K562 (cell line): ENCODE measurements around the gene MAP3K14. TPM values are rescaled to one million over a fixed set of nuclear protein-coding genes. Genes with fewer than 3 reads are reported as not detected.

Source experiments
- ATAC-seq: fragments of 200-7000 bp; cut with Tn5 transposase; 3 replicates; pipeline ENCODE4 v1.9.1; 2020; ENCODE audit warnings: moderate library complexity
- BruUV-seq: library from RNA; stranded (reverse); fragments of 400-500 nt; replicated peaks from 2 replicates; lab custom pipeline; 2021; lab: Mats Ljungman, UMichigan
- CTCF ChIA-PET: fragments of 300-600 bp; formaldehyde crosslinking; extraction: SDS; loops from one replicate; lab custom pipeline; 2021; ENCODE audit warnings: low intra/inter-chr PET ratio; lab: Yijun Ruan, JAX
- POLR2A ChIA-PET: fragments of 300-600, 350-650 bp; sonication (Branson Sonifier 250); formaldehyde crosslinking; extraction: SDS; loops from one replicate; lab custom pipeline; 2021; ENCODE audit warnings: antibody characterized with exemption, inconsistent platforms; lab: Yijun Ruan, JAX
- DNase-seq, 4 experiments: peaks; one replicate each; pipeline versions ENCODE4 v3.0.0 to v3.0.0-alpha.2; 2011 to 2018; ENCODE audit warnings: low spot score in 3 of 4, mixed read lengths in 3 of 4; ENCODE audit errors: extremely low read depth in 1 of 4
- FAIRE-seq: peaks from 2 replicates; lab custom pipeline; 2011; peaks lifted over from hg19 to GRCh38; lab: Jason Lieb, UNC
- H2AFZ ChIP-seq: 2 replicates; pipeline ENCODE4 v1.6.0; 2011; ENCODE audit warnings: low read depth, low read length, control low read depth, inconsistent platforms
- H3K27ac ChIP-seq: fragments of 200-600 bp; 3 replicates; pipeline ENCODE4 v1.8.0; 2011; ENCODE audit warnings: low read depth, mild to moderate bottlenecking, control low read depth, inconsistent platforms, low read length, moderate library complexity, mixed read lengths; ENCODE audit errors: extremely low read depth
- H3K27me3 ChIP-seq, 2 experiments: fragments of 300-600 bp in 1 of 2; 2 replicates in 1 of 2; 3 replicates in 1 of 2; pipeline versions ENCODE4 v1.6.0 to v1.8.0; 2011; ENCODE audit warnings: inconsistent platforms in 2 of 2, low read length in 2 of 2, mild to moderate bottlenecking in 1 of 2, mixed read lengths in 1 of 2, moderate library complexity in 1 of 2; ENCODE audit not compliant: control insufficient read depth in 2 of 2, insufficient read depth in 2 of 2
- H3K36me3 ChIP-seq: fragments of 300-600 bp; 3 replicates; pipeline ENCODE4 v1.8.0; 2011; ENCODE audit warnings: mild to moderate bottlenecking, low read length, inconsistent platforms; ENCODE audit not compliant: control insufficient read depth, insufficient read depth
- H3K4me1 ChIP-seq, 2 experiments: fragments of 200-600 bp in 1 of 2; replicated peaks in 1 of 2; 2 replicates in 1 of 2; 3 replicates in 1 of 2; pipeline versions ENCODE4 v1.5.1 to v1.8.0; 2011; ENCODE audit warnings: inconsistent platforms in 2 of 2, low read length in 2 of 2, mild to moderate bottlenecking in 1 of 2, mixed read lengths in 1 of 2, moderate library complexity in 1 of 2; ENCODE audit not compliant: control insufficient read depth in 2 of 2, insufficient read depth in 2 of 2
- H3K4me2 ChIP-seq: 2 replicates; pipeline ENCODE4 v1.6.1; 2011; ENCODE audit warnings: low read length, control low read depth, inconsistent platforms, mixed read lengths; ENCODE audit not compliant: insufficient read depth
- H3K4me3 ChIP-seq: fragments of 200-600 bp; sonication (generic), shearing (Covaris generic); 2 replicates; pipeline ENCODE4 v1.5.1; 2016; ENCODE audit warnings: control low read depth, inconsistent platforms
- H3K79me2 ChIP-seq: fragments of 200-600 bp; 3 replicates; pipeline ENCODE4 v1.8.0; 2011; ENCODE audit warnings: low read length, inconsistent platforms; ENCODE audit not compliant: control insufficient read depth, insufficient read depth
- H3K9ac ChIP-seq, 2 experiments: 2 replicates each; pipeline versions ENCODE4 v1.6.0 to v1.6.1; 2011; ENCODE audit warnings: low read depth in 2 of 2, low read length in 2 of 2, control low read depth in 1 of 2, inconsistent platforms in 1 of 2, mild to moderate bottlenecking in 1 of 2, mixed read lengths in 1 of 2; ENCODE audit not compliant: insufficient read depth in 1 of 2
- H3K9me1 ChIP-seq: one replicate; pipeline ENCODE4 v1.6.0; 2011; ENCODE audit warnings: inconsistent platforms, mild to moderate bottlenecking, low read length, moderate library complexity; ENCODE audit not compliant: control insufficient read depth, insufficient read depth
- H3K9me3 ChIP-seq: replicated peaks from 2 replicates; pipeline ENCODE4 v1.5.1; 2011; ENCODE audit warnings: low read depth, low read length, inconsistent platforms; ENCODE audit not compliant: control insufficient read depth, insufficient read depth
- H4K20me1 ChIP-seq: replicated peaks from 2 replicates; pipeline ENCODE4 v1.6.1; 2011; ENCODE audit warnings: low read length, inconsistent platforms, mixed read lengths; ENCODE audit not compliant: control insufficient read depth, insufficient read depth
- E2F8 ChIP-seq: fragments of 450-650 bp; IDR thresholded peaks from 2 replicates; pipeline ENCODE4 v1.7.1; 2018; ENCODE audit warnings: mild to moderate bottlenecking, low read depth; ENCODE audit not compliant: partially characterized antibody
- EP300 ChIP-seq: IDR thresholded peaks from 2 replicates; pipeline ENCODE4 v1.6.1; 2012; ENCODE audit warnings: low read length, improper control_type of control experiment
- GABPB1 ChIP-seq: sonication (generic); formaldehyde crosslinking; IDR thresholded peaks from 2 replicates; pipeline ENCODE4 v1.8.0; 2022; ENCODE audit warnings: mild to moderate bottlenecking, missing genetic modification reagents
- GATAD2A ChIP-seq: fragments of 450-650 bp; IDR thresholded peaks from 2 replicates; pipeline ENCODE4 v1.6.1; 2017
- HDAC8 ChIP-seq: fragments of 450-650 bp; IDR thresholded peaks from 2 replicates; pipeline ENCODE4 v1.6.1; 2016; ENCODE audit warnings: mild to moderate bottlenecking, missing genetic modification characterization, moderate library complexity, missing compliant biosample characterization
- MAFK ChIP-seq: IDR thresholded peaks from 2 replicates; pipeline ENCODE4 v1.6.1; 2011; ENCODE audit warnings: low read length, improper control_type of control experiment
- MXI1 ChIP-seq: IDR thresholded peaks from 2 replicates; pipeline ENCODE4 v1.6.1; 2011; ENCODE audit warnings: low read depth, mild to moderate bottlenecking, improper control_type of control experiment, low read length
- SNIP1 ChIP-seq: fragments of 450-650 bp; IDR thresholded peaks from 2 replicates; pipeline ENCODE4 v1.7.1; 2017; ENCODE audit warnings: low read depth, mild to moderate bottlenecking
- SRF ChIP-seq, 2 experiments: fragments of 250-450, 450-650 bp in 1 of 2; sonication (Bioruptor Pico) in 1 of 2; sonication (generic) in 1 of 2; formaldehyde crosslinking; IDR thresholded peaks; 2 replicates each; pipeline versions ENCODE4 v1.5.0 to v1.5.1; 2020 to 2022; ENCODE audit warnings: mild to moderate bottlenecking in 1 of 2, missing genetic modification reagents in 1 of 2
- U2AF1 ChIP-seq: fragments of 200-400 bp; formaldehyde crosslinking; optimal IDR thresholded peaks from 2 replicates; pipeline ENCODE3; 2017; ENCODE audit warnings: mild to moderate bottlenecking, low read depth, low read length, moderate library complexity
- ZBTB1 ChIP-seq: sonication (generic); formaldehyde crosslinking; IDR thresholded peaks from 2 replicates; pipeline ENCODE4 v1.8.1; 2023; ENCODE audit warnings: missing genetic modification reagents, low read depth, mild to moderate bottlenecking, borderline replicate concordance
- ZNF184 ChIP-seq: sonication (generic); formaldehyde crosslinking; IDR thresholded peaks from 2 replicates; pipeline ENCODE4 v1.5.0; 2020; ENCODE audit warnings: missing genetic modification reagents
- ZNF24 ChIP-seq: fragments of 450-650 bp; IDR thresholded peaks from 2 replicates; pipeline ENCODE4 v1.6.1; 2016
- ZNF274 ChIP-seq: IDR thresholded peaks from 2 replicates; pipeline ENCODE4 v1.6.1; 2011; ENCODE audit warnings: low read depth, mild to moderate bottlenecking, low read length, moderate library complexity, borderline replicate concordance
- ZNF766 ChIP-seq: fragments of 200-800 bp; sonication (Bioruptor generic); conservative IDR thresholded peaks from 2 replicates; pipeline ENCODE4 v1.6.1; 2016; ENCODE audit warnings: missing genetic modification characterization, missing compliant biosample characterization
- WGBS: fragments of 100-300 bp; shearing (Covaris generic); methylation state at CpG from one replicate; pipeline ENCODE4 v1.1.6; 2016; ENCODE audit warnings: low coverage, mixed read lengths; ENCODE audit not compliant: insufficient coverage; ENCODE audit errors: missing lambda C conversion rate; 5-methylcytosine and 5-hydroxymethylcytosine counted together
- in situ Hi-C: fragments of 300-500 bp; cut with MboI; formaldehyde crosslinking; loops from 4 replicates; pipeline ENCODE4 v1.15.0; 2018; ENCODE audit warnings: inconsistent platforms, mixed read lengths
- intact Hi-C: fragments of 100-400 bp; cut with micrococcal nuclease; formaldehyde crosslinking; loops from 2 replicates; pipeline ENCODE4 v1.14.2; 2022
- polyA plus RNA-seq, 8 experiments: library from polyadenylated mRNA; depleted of rRNA in 4 of 8; stranded (reverse) in 5 of 8; unstranded in 3 of 8; fragments of >200 nt; fragmentation: Nextera tagmentation in 2 of 8; fragmentation: Illumina TruSeq in 1 of 8; extraction: Ambion mirVana in 2 of 8; extraction: Trizol in 1 of 8; gene quantifications; 2 replicates each; pipeline versions ENCODE4 v1.2.1 to v1.2.3, GENCODE V29; 2011 to 2014; ENCODE audit warnings: inconsistent platforms in 1 of 8, missing spikeins in 1 of 8
- total RNA-seq, 7 experiments: library from RNA; depleted of rRNA in 6 of 7; stranded (reverse); fragments of >200 nt in 6 of 7; fragmentation: Illumina TruSeq in 2 of 7; extraction: Trizol in 2 of 7; gene quantifications; 2 replicates each; pipeline versions ENCODE4 v1.2.1 to v1.2.3, GENCODE V29; 2011 to 2021; ENCODE audit warnings: low replicate concordance in 1 of 7
- TF ChIP-seq, protein P1 (sequence below): sonication (generic); formaldehyde crosslinking; IDR thresholded peaks from 2 replicates; pipeline ENCODE4 v1.8.0; 2023; ENCODE audit warnings: mild to moderate bottlenecking, missing genetic modification reagents

The MAP3K14 gene
- total and polyA plus RNA-seq, 9 of the 15 experiments (the other 6 are each of a cell fraction or from before 2014, with no cell fraction given): 0.45 to 8.7 (median 3.2) TPM

DNA sequence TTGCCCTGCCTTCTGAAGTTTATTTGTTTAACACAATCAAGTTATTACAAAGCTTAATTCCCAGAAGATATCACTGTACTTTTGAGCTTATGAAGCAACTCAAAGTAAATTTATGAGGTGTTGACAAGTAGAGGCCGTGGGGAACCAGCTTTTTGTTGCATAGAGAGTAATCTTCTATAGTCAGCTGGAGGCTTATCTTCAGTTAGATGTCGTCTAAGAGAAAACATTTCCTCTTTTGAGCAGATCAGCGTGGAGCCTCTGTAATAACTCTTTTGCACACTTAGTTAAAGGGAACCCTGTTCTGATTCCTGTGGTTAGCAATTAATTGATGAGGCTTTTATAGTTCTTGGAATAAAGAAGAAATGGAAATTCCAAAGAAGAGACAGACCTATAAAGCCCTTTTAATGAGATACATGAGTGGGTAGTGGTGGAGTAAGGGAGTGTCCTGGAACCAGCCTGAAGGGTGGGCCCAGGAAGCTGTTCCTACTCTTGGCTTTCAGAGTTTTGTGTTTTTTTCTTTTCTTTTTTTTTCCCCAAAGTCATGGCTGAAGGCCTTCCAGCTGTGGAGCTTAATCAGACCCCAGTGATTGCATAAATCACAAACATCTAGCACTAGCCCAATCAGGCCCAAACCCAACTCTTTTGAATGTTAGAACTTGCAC, 28.9 kb upstream of the MAP3K14 start:
- peak overlapping the region; percentile 38; the same call in 2 of the 3 replicates for H3K27ac ChIP-seq
- no peaks in the 10 kb centered on the region for H3K27me3 ChIP-seq
- DNase-seq (peak; percentile 48 to 93 (median 68)), FAIRE-seq (peak; percentile 91), ATAC-seq (peak; percentile 88)
- no peak overlapping the region for H3K4me3 ChIP-seq
- H3K9ac ChIP-seq: no peak overlapping the region
- no peaks in the 10 kb centered on the region for H4K20me1 ChIP-seq
- H3K36me3 ChIP-seq: no peaks in the 10 kb centered on the region
- H3K4me1 ChIP-seq: peaks cover 32 to 42% of the 10 kb centered on the region in 2 experiments
- H2AFZ ChIP-seq: no peak overlapping the region
- H3K9me1 ChIP-seq: no peaks in the 10 kb centered on the region
- in situ Hi-C loops (no loop called here), intact Hi-C loops (loop anchor here (1.0 kb wide), 1 partner anchor 38 kb away; no protein-coding TSS in a partner anchor)
- CTCF ChIA-PET: no interaction called here
- H3K9me3 ChIP-seq: no peaks in the 10 kb centered on the region
- POLR2A ChIA-PET: interaction anchor here (0.6 to 1.4 kb wide), 11 partner anchors 9 to 314 kb away, joined by 3 to 12 read pairs (median 3); partner anchors contain the start of gene MAP3K14
- no TSS peak for BruUV-seq
- H3K4me2 ChIP-seq: peak overlapping the region; percentile 40; the same call in 1 of the 2 replicates
- H3K79me2 ChIP-seq: no peaks in the 10 kb centered on the region
- 0% methylated on average over 3 of the region's 3 CpGs for WGBS
- TF ChIP-seq SNIP1: no peak
- peak; percentile 36; the same call in 1 of the 2 replicates for TF ChIP-seq MXI1
- TF ChIP-seq GATAD2A: peak; percentile 85; the same call in 1 of the 2 replicates
- no peak for TF ChIP-seq ZNF274
- peak; percentile 92 for TF ChIP-seq ZNF766 (CRISPR knock-in tag)
- TF ChIP-seq GABPB1: peak; percentile 56; the same call in 1 of the 2 replicates
- no peak for TF ChIP-seq ZBTB1 (CRISPR knock-in tag)
- TF ChIP-seq HDAC8: no peak
- no peak for TF ChIP-seq SRF (CRISPR knock-in tag; IDR thresholded peaks at IDR 0.05)
- TF ChIP-seq EP300: peak; percentile 99
- no peak for TF ChIP-seq ZNF184 (CRISPR knock-in tag)
- no peak for TF ChIP-seq MAFK
- peak; percentile 49 for TF ChIP-seq E2F8
- no peak for TF ChIP-seq U2AF1
- TF ChIP-seq ZNF24: no peak; the same call in 1 of the 2 replicates
- TF ChIP-seq, protein P1, sequence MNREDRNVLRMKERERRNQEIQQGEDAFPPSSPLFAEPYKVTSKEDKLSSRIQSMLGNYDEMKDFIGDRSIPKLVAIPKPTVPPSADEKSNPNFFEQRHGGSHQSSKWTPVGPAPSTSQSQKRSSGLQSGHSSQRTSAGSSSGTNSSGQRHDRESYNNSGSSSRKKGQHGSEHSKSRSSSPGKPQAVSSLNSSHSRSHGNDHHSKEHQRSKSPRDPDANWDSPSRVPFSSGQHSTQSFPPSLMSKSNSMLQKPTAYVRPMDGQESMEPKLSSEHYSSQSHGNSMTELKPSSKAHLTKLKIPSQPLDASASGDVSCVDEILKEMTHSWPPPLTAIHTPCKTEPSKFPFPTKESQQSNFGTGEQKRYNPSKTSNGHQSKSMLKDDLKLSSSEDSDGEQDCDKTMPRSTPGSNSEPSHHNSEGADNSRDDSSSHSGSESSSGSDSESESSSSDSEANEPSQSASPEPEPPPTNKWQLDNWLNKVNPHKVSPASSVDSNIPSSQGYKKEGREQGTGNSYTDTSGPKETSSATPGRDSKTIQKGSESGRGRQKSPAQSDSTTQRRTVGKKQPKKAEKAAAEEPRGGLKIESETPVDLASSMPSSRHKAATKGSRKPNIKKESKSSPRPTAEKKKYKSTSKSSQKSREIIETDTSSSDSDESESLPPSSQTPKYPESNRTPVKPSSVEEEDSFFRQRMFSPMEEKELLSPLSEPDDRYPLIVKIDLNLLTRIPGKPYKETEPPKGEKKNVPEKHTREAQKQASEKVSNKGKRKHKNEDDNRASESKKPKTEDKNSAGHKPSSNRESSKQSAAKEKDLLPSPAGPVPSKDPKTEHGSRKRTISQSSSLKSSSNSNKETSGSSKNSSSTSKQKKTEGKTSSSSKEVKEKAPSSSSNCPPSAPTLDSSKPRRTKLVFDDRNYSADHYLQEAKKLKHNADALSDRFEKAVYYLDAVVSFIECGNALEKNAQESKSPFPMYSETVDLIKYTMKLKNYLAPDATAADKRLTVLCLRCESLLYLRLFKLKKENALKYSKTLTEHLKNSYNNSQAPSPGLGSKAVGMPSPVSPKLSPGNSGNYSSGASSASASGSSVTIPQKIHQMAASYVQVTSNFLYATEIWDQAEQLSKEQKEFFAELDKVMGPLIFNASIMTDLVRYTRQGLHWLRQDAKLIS (CRISPR knock-in tag): no peak
